ENCODE results near the gene B4GAT1.

DNA sequence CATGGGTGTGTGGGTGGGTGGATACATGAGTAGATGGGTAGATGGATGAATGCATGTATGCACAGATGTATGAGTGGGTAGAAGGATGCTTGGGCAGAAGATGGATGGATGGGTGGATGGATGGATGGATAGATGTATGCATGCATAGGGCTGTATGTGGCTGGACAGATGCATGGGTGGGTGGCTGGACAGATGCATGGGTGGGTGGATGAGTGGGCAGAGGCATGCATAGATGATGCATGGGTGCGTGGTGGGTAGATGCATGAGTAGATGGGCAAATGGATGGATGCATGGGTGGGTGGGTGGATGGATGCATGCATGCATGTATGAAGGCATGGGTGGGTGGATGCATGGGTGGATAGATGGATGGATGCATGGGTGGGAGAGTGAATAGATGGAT lies 23.7 kb downstream of the B4GAT1 start:
- TF ChIP-seq POLR2A (IDR thresholded peaks at IDR 0.05; ENCODE audit: low read depth, low read length) (no peak), POLR2AphosphoS5 (IDR thresholded peaks at IDR 0.05; ENCODE audit: low read depth, low read length) (no peak), TAF1 (IDR thresholded peaks at IDR 0.05; ENCODE audit: borderline replicate concordance, low read depth, low read length) (no peak)

Measured in GM12892 (cell line).